Activated B cell treated with CpG ODN at 0.5 μM for 24 hours (primary cell): ENCODE measurements around the gene E2F7. TPM values are rescaled to one million over a fixed set of nuclear protein-coding genes. Genes with fewer than 3 reads are reported as not detected.

Source experiments
- ATAC-seq: fragments of 200-7000 bp; cut with Tn5 transposase; one replicate; pipeline ENCODE4 v1.10.0; 2021; ENCODE audit warnings: low read depth, mild to moderate bottlenecking, moderate library complexity
- CTCF ChIA-PET: fragments of 350-600 bp; sonication (Branson Sonifier 250); formaldehyde crosslinking; loops from one replicate; lab custom pipeline; 2021; ENCODE audit warnings: antibody characterized with exemption; lab: Charles Lee
- POLR2A ChIA-PET: fragments of 350-600 bp; sonication (Branson Sonifier 250); formaldehyde crosslinking; loops from one replicate; lab custom pipeline; 2021; ENCODE audit warnings: antibody characterized with exemption; lab: Charles Lee
- DNase-seq: peaks from one replicate; pipeline ENCODE4 v3.0.0; 2022
- H3K27ac Mint-ChIP-seq: one replicate; pipeline ENCODE4 v1.8.0; 2020; ENCODE audit warnings: mixed read lengths
- H3K27me3 Mint-ChIP-seq: one replicate; pipeline ENCODE4 v1.8.0; 2021; ENCODE audit warnings: mixed read lengths
- H3K36me3 Mint-ChIP-seq: one replicate; pipeline ENCODE4 v1.8.0; 2021; ENCODE audit warnings: low read depth, mixed read lengths
- H3K4me1 Mint-ChIP-seq: one replicate; pipeline ENCODE4 v1.8.0; 2021; ENCODE audit warnings: mixed read lengths
- H3K4me3 Mint-ChIP-seq: one replicate; pipeline ENCODE4 v1.8.0; 2020; ENCODE audit warnings: mild to moderate bottlenecking, mixed read lengths
- H3K9me3 Mint-ChIP-seq: one replicate; pipeline ENCODE4 v1.8.0; 2020; ENCODE audit warnings: mixed read lengths
- intact Hi-C: fragments of 100-400 bp; cut with micrococcal nuclease; formaldehyde crosslinking; loops from one replicate; pipeline ENCODE4 v1.15.1; 2024
- total RNA-seq: library from RNA; stranded (reverse); gene quantifications from 2 replicates; pipeline ENCODE4 v1.2.3, GENCODE V29; 2022
- TF ChIP-seq, protein P1 (sequence below): fragments of 200-600 bp; IDR thresholded peaks from one replicate; pipeline ENCODE4 v1.8.0; 2022; ENCODE audit warnings: antibody characterized with exemption, mild to moderate bottlenecking

Gene E2F7
- total RNA-seq, 1 donor from 2014 or later, result 0.95 TPM

DNA sequence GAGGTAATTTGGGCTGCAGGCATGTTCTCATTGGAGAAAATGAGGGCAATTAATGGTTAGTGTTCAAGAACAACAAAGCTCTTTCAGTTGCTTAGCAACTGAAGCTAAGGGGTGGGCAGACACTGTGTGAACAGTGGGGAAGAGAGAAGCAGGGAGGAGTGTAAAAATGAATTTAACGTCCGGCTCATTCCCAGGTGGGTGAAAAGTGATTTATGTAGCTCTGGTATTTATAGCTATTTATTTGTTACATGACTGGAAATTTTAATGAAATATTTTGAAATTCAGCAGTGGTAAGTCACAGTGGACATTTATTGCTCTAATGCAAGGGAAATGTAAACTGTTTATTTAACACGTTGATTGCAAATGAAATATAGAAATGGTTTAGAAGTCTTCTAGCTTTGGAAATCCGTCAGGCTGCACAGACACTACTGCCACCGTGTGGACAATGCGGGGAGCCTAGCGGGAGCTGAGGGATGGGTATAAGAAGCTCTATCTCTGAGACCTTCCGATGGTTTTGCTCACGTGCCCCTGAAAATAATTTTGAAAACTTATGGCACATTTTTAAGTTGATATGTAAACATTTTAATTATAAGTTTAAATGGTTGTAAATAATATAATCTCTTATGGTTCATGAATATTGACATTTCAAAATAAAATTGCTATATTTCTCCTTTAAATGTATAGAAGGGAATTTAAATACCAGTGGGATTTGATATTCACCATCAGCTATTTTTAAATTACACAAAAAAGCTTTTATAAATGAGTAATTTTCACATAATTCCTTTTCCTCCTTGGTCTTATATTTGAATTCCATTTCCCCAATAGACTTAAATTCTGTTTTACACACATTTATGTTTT is 54.4 kb downstream of the E2F7 start:
- H3K27me3 Mint-ChIP-seq, result peaks cover 8% of the 10 kb centered on the region
- peaks cover 4% of the 10 kb centered on the region for H3K4me1 Mint-ChIP-seq
- ChIA-PET POLR2A (no interaction called here), CTCF (interaction anchor here (0.7 to 2.6 kb wide), 19 partner anchors 9 to 394 kb away, joined by 3 to 63 read pairs (median 4); no protein-coding TSS in a partner anchor)
- no peaks in the 10 kb centered on the region for H3K9me3 Mint-ChIP-seq
- DNase-seq, result peak; percentile 29
- no peak overlapping the region for H3K27ac Mint-ChIP-seq
- TF ChIP-seq, protein P1, sequence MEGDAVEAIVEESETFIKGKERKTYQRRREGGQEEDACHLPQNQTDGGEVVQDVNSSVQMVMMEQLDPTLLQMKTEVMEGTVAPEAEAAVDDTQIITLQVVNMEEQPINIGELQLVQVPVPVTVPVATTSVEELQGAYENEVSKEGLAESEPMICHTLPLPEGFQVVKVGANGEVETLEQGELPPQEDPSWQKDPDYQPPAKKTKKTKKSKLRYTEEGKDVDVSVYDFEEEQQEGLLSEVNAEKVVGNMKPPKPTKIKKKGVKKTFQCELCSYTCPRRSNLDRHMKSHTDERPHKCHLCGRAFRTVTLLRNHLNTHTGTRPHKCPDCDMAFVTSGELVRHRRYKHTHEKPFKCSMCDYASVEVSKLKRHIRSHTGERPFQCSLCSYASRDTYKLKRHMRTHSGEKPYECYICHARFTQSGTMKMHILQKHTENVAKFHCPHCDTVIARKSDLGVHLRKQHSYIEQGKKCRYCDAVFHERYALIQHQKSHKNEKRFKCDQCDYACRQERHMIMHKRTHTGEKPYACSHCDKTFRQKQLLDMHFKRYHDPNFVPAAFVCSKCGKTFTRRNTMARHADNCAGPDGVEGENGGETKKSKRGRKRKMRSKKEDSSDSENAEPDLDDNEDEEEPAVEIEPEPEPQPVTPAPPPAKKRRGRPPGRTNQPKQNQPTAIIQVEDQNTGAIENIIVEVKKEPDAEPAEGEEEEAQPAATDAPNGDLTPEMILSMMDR, result peak; percentile 69
- no peak overlapping the region for H3K4me3 Mint-ChIP-seq
- peak; percentile 79 for ATAC-seq
- intact Hi-C loops, result loop anchor here (1.0 kb wide), 2 partner anchors 220 to 390 kb away; no protein-coding TSS in a partner anchor
- no peaks in the 10 kb centered on the region for H3K36me3 Mint-ChIP-seq

DNA sequence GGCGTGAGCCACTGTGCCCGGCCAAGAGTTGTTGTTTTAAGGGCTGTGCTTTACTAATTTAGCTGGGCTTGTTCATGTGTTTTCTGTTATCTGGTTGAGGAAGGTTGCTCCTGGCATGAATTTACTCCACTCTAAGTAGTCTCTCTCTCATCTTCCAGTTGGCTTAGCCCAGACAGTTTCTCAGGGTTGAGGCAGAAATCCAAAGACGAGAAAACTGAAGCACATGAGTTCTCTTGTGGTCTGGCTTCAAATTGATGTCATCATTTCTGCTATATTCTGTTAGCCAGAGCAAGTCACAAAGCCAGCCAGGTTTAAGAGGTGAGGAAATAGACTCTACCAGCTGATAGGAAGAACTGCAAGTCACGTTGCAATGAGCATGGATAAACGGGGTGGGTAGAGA is 57.9 kb downstream of the E2F7 start:
- Mint-ChIP-seq H3K9me3 (no peaks in the 10 kb centered on the region), H3K4me1 (peaks cover 4% of the 10 kb centered on the region), H3K27ac (no peak overlapping the region), H3K27me3 (peaks cover 8% of the 10 kb centered on the region), H3K4me3 (no peak overlapping the region), H3K36me3 (no peaks in the 10 kb centered on the region)
- intact Hi-C loops, result no loop called here
- no peak for ATAC-seq
- ChIA-PET CTCF (no interaction called here), POLR2A (no interaction called here)
- TF ChIP-seq, protein P1, result no peak
- DNase-seq, result no peak

DNA sequence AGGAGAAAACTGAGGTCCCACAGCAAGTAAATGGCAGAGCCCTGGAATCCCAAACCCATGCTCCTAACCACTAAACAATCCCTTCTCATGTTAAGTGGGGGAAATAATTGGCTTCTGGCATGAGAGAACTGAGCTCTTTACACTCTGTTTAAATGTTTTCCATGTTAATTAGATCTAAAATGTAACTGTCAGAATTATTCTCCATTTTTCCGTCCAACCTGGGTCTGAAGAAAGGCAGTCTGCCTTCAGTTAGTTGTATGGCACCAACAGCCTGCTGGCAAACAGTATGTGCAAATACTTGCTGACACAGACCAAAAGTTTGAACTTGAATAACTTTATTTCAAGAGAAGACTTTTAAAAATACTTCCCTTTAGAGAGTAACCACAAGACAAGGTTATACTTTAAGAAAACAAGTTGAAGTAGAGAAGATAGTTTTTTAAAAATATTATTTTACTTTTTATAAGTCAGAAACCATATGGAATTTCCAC is 59.7 kb downstream of the E2F7 start:
- H3K4me3 Mint-ChIP-seq, result no peak overlapping the region
- H3K27me3 Mint-ChIP-seq, result peaks cover 11% of the 10 kb centered on the region
- H3K4me1 Mint-ChIP-seq, result peaks cover 2% of the 10 kb centered on the region
- intact Hi-C loops, result no loop called here
- TF ChIP-seq, protein P1, result no peak
- no peaks in the 10 kb centered on the region for H3K9me3 Mint-ChIP-seq
- no peaks in the 10 kb centered on the region for H3K36me3 Mint-ChIP-seq
- CTCF ChIA-PET, result no interaction called here
- H3K27ac Mint-ChIP-seq, result no peak overlapping the region
- POLR2A ChIA-PET, result no interaction called here
- ATAC-seq (no peak), DNase-seq (no peak)

DNA sequence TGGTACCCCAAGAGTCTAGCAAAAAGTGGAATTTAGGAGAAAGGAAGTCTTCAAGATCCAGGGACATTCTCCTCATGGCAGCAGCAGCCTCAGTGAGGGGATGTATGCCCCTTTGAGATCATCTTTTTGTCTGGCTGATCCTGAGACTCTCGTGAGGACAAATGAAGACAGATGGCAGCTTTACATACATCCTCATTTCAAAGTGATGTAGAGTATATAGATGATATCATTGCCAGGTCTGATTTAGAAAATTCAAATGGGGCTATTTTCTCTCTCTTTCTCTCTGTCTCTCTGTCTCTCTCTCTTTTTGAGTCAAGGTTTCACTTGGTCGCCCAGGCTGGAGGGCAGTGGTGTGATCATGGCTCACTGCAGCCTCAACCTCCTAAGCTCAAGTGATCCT is 61.5 kb downstream of the E2F7 start:
- POLR2A ChIA-PET, result no interaction called here
- DNase-seq (no peak), ATAC-seq (no peak)
- Mint-ChIP-seq H3K4me3 (no peak overlapping the region), H3K27me3 (peaks cover 8% of the 10 kb centered on the region), H3K36me3 (no peaks in the 10 kb centered on the region), H3K9me3 (no peaks in the 10 kb centered on the region), H3K4me1 (no peaks in the 10 kb centered on the region), H3K27ac (no peak overlapping the region)
- intact Hi-C loops, result no loop called here
- CTCF ChIA-PET, result no interaction called here
- TF ChIP-seq, protein P1, result no peak

DNA sequence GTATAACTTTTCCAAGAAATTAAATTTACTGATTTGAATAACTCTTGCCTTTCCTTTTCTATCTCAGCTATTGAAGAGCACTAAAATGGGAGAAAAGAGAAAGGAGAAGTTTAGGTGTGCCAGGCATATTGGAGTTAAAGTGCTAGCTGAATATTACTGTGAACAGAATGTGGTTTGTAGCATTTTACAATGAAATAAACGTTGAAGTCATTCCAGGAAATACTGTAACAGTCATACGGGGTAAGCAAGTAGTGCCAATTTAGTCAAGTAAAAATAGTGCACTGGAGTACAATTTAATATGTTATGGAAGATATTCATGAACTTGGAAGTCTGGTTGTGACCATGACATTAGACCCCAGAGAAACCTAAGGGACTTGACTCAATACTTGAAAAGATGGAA is 62.1 kb downstream of the E2F7 start:
- TF ChIP-seq, protein P1, result no peak
- intact Hi-C loops, result no loop called here
- Mint-ChIP-seq H3K4me3 (no peak overlapping the region), H3K27me3 (peaks cover 7% of the 10 kb centered on the region), H3K9me3 (no peaks in the 10 kb centered on the region), H3K4me1 (no peaks in the 10 kb centered on the region), H3K27ac (no peak overlapping the region), H3K36me3 (no peaks in the 10 kb centered on the region)
- ChIA-PET CTCF (no interaction called here), POLR2A (no interaction called here)
- ATAC-seq (no peak), DNase-seq (no peak)
